ENCODE measurements around the gene NHLRC2. TPM values are rescaled to one million over a fixed set of nuclear protein-coding genes. Genes with fewer than 3 reads are reported as not detected.

The NHLRC2 gene
- total RNA-seq, 6 experiments from 2014 or later, result 14.5 to 28.4 (median 23.0) TPM

DNA sequence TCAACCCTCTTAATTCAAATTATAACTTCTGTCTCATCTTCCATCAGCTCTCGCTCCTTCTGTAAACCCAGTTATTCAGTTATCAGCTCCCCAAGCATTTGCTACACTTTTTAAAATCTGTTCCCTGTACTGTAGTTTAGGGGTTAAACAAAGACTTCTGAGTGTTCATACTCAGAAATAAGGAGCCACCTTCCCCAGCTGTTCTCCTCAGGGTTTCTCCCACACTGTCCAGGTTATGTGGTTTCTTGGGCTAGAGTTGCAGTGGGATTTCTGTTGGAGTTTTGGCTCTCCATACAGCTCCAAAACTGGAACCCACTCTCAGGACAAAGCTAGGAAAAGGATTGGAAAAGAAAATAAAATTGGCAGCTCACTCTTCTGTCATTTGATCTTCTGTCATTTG is 20.8 kb downstream of the NHLRC2 start:
- ATAC-seq, result no peak
- WGBS (ENCODE audit: insufficient coverage, low coverage, low lambda C conversion rate, missing lambda C conversion rate), result 100% methylated on average over 1 of the region's 1 CpG

GRCh38 chr10:113876461-113876860 is 22.0 kb downstream of the NHLRC2 start:
- no peak overlapping the region for H3K27ac ChIP-seq
- no peaks in the 10 kb centered on the region for H3K27me3 ChIP-seq
- H3K4me1 ChIP-seq, result no peaks in the 10 kb centered on the region
- H3K9me3 ChIP-seq, result no peaks in the 10 kb centered on the region
- DNase-seq (no peak), ATAC-seq (no peak)
- WGBS (ENCODE audit: insufficient coverage, low coverage, low lambda C conversion rate, missing lambda C conversion rate), result 80% methylated on average over 3 of the region's 3 CpGs
- no peak for TF ChIP-seq POLR2A (IDR thresholded peaks at IDR 0.05)
- TF ChIP-seq, protein P1, sequence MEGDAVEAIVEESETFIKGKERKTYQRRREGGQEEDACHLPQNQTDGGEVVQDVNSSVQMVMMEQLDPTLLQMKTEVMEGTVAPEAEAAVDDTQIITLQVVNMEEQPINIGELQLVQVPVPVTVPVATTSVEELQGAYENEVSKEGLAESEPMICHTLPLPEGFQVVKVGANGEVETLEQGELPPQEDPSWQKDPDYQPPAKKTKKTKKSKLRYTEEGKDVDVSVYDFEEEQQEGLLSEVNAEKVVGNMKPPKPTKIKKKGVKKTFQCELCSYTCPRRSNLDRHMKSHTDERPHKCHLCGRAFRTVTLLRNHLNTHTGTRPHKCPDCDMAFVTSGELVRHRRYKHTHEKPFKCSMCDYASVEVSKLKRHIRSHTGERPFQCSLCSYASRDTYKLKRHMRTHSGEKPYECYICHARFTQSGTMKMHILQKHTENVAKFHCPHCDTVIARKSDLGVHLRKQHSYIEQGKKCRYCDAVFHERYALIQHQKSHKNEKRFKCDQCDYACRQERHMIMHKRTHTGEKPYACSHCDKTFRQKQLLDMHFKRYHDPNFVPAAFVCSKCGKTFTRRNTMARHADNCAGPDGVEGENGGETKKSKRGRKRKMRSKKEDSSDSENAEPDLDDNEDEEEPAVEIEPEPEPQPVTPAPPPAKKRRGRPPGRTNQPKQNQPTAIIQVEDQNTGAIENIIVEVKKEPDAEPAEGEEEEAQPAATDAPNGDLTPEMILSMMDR (IDR thresholded peaks at IDR 0.05), result no peak
- H3K36me3 ChIP-seq, result peaks cover 0 to 12% (median 3%) of the 10 kb centered on the region in 4 donors
- intact Hi-C loops (cut with DNase I), result no loop called here
- no peak overlapping the region for H3K4me3 ChIP-seq

More for the DNA sequence above, 20.8 kb downstream of the NHLRC2 start:
- Histone ChIP-seq H3K27ac (no peak overlapping the region), H3K9me3 (no peaks in the 10 kb centered on the region), H3K27me3 (no peaks in the 10 kb centered on the region), H3K36me3 (peaks cover 0 to 12% (median 3%) of the 10 kb centered on the region in 4 donors), H3K4me1 (no peaks in the 10 kb centered on the region), H3K4me3 (no peak overlapping the region)
- intact Hi-C loops (cut with DNase I), result no loop called here
- no peak for DNase-seq
- TF ChIP-seq, protein P1 (IDR thresholded peaks at IDR 0.05), result no peak
- TF ChIP-seq POLR2A (IDR thresholded peaks at IDR 0.05), result no peak

DNA sequence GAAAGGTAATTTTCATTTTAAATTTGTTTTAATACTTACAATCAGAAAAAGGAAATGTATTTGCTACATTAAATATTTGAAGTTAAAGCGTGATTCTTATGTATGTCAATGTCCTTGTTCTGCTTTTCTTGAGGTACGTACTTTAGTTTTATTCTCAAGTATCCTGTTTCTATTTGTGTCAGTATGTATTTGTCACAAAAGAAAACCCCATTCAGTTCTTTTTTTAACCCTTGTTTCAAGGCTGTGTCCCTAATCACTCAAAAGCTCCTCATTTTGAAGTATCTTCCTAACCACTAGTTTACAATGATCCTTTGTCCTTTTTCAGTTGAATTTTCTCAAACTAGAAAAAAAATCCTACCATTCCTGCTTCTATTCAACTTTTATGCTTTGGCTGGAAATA is 25.2 kb downstream of the NHLRC2 start:
- no peak overlapping the region for H3K4me3 ChIP-seq
- no peak for TF ChIP-seq POLR2A (IDR thresholded peaks at IDR 0.05)
- TF ChIP-seq, protein P1 (IDR thresholded peaks at IDR 0.05), result no peak
- no peaks in the 10 kb centered on the region for H3K9me3 ChIP-seq
- peaks cover 0 to 14% (median 3%) of the 10 kb centered on the region in 4 donors for H3K36me3 ChIP-seq
- no peak for DNase-seq
- intact Hi-C loops (cut with DNase I), result no loop called here
- H3K27ac ChIP-seq, result no peak overlapping the region
- 71% methylated on average over 2 of the region's 2 CpGs for WGBS (ENCODE audit: insufficient coverage, low coverage, low lambda C conversion rate, missing lambda C conversion rate)
- no peaks in the 10 kb centered on the region for H3K27me3 ChIP-seq
- no peak for ATAC-seq
- no peaks in the 10 kb centered on the region for H3K4me1 ChIP-seq

GRCh38 chr10:113880236-113880635 is 25.8 kb downstream of the NHLRC2 start:
- TF ChIP-seq POLR2A (IDR thresholded peaks at IDR 0.05), result no peak
- TF ChIP-seq, protein P1 (IDR thresholded peaks at IDR 0.05), result no peak
- H3K27me3 ChIP-seq, result no peaks in the 10 kb centered on the region
- H3K9me3 ChIP-seq, result no peaks in the 10 kb centered on the region
- no peak overlapping the region for H3K4me3 ChIP-seq
- WGBS (ENCODE audit: insufficient coverage, low coverage, low lambda C conversion rate, missing lambda C conversion rate), result 67% methylated on average over 1 of the region's 1 CpG
- no peak overlapping the region for H3K27ac ChIP-seq
- DNase-seq (no peak), ATAC-seq (no peak)
- peaks cover 0 to 17% (median 3%) of the 10 kb centered on the region in 4 donors for H3K36me3 ChIP-seq
- no peaks in the 10 kb centered on the region for H3K4me1 ChIP-seq
- intact Hi-C loops (cut with DNase I), result no loop called here

- ATAC-seq (no peak), DNase-seq (no peak)
- Histone ChIP-seq H3K4me1 (no peaks in the 10 kb centered on the region), H3K27me3 (no peaks in the 10 kb centered on the region), H3K27ac (no peak overlapping the region), H3K36me3 (peaks cover 0 to 9% (median 3%) of the 10 kb centered on the region in 4 donors), H3K4me3 (no peak overlapping the region), H3K9me3 (no peaks in the 10 kb centered on the region)
- intact Hi-C loops (cut with DNase I), result no loop called here
- no peak for TF ChIP-seq POLR2A (IDR thresholded peaks at IDR 0.05)
- TF ChIP-seq, protein P1 (IDR thresholded peaks at IDR 0.05), result no peak
- WGBS (ENCODE audit: insufficient coverage, low coverage, low lambda C conversion rate, missing lambda C conversion rate), result 100% methylated on average over 2 of the region's 2 CpGs
Measured at GRCh38 chr10:113882240-113882639, 27.8 kb downstream of the NHLRC2 start.
